Activated CD8-positive, alpha-beta memory T cell treated with anti-CD3 and anti-CD28 coated beads, Interleukin-2, amount 50 U/mL, for 4 hours (primary cell): Measurements from ENCODE around the gene NEO1.

Source experiments
- DNase-seq: peaks from one replicate; pipeline ENCODE4 v3.0.0-alpha.2; 2020

The NEO1 gene

GRCh38 chr15:73030122-73030679 is 22.1 kb upstream of the NEO1 start:
- no peak for DNase-seq

GRCh38 chr15:73031648-73032047 is 20.6 kb upstream of the NEO1 start:
- no peak for DNase-seq

GRCh38 chr15:73033611-73034010 is 18.7 kb upstream of the NEO1 start:
- no peak for DNase-seq

GRCh38 chr15:73034221-73034620 is 18.0 kb upstream of the NEO1 start:
- no peak for DNase-seq

GRCh38 chr15:73035221-73035620 is 17.0 kb upstream of the NEO1 start:
- no peak for DNase-seq

GRCh38 chr15:73038220-73038619 is 14.0 kb upstream of the NEO1 start:
- DNase-seq, result no peak

- DNase-seq, result no peak
Measured at GRCh38 chr15:73046073-73046472, 6.2 kb upstream of the NEO1 start.

- DNase-seq, result no peak
Measured at GRCh38 chr15:73047882-73048281, 4.4 kb upstream of the NEO1 start.

- DNase-seq, result no peak
Measured at GRCh38 chr15:73048624-73049295, 3.5 kb upstream of the NEO1 start.

GRCh38 chr15:73049564-73050215 is 2.6 kb upstream of the NEO1 start:
- DNase-seq, result no peak

- DNase-seq, result no peak
Measured at GRCh38 chr15:73050561-73051295, 1.5 kb upstream of the NEO1 start.

- DNase-seq, result no peak
Measured at GRCh38 chr15:73051391-73051806, 864 bp upstream of the NEO1 start.

- peak; percentile 21 for DNase-seq
Measured at GRCh38 chr15:73052653-73053397, 562 bp downstream of the NEO1 start.

GRCh38 chr15:73053398-73053723 is 1.1 kb downstream of the NEO1 start:
- no peak for DNase-seq

GRCh38 chr15:73054417-73054953 is 2.2 kb downstream of the NEO1 start:
- no peak for DNase-seq

- DNase-seq, result no peak
Measured at GRCh38 chr15:73056460-73056859, 4.2 kb downstream of the NEO1 start.

GRCh38 chr15:73058437-73058836 is 6.2 kb downstream of the NEO1 start:
- DNase-seq, result no peak

GRCh38 chr15:73065114-73065513 is 12.9 kb downstream of the NEO1 start:
- DNase-seq, result no peak

- DNase-seq, result no peak
Measured at GRCh38 chr15:73069109-73069508, 16.8 kb downstream of the NEO1 start.

- no peak for DNase-seq
Measured at GRCh38 chr15:73072894-73073293, 20.6 kb downstream of the NEO1 start.

GRCh38 chr15:73074241-73074640 is 22.0 kb downstream of the NEO1 start:
- no peak for DNase-seq

- DNase-seq, result no peak
Measured at GRCh38 chr15:73075160-73075859, 23.0 kb downstream of the NEO1 start.
